ENCODE measurements around the gene HOXD3.

GRCh38 chr2:176125772-176126054, 31.4 kb upstream of the HOXD3 start:
- TF ChIP-seq CTCF (IDR thresholded peaks at IDR 0.05; ENCODE audit: borderline replicate concordance, extremely low read depth, low read length, poor library complexity, severe bottlenecking) (no peak), EZH2 (IDR thresholded peaks at IDR 0.05; ENCODE audit: borderline replicate concordance, low read depth, low read length, severe bottlenecking) (no peak)
